Measurements from ENCODE around the gene GPR31.

The GPR31 gene

DNA sequence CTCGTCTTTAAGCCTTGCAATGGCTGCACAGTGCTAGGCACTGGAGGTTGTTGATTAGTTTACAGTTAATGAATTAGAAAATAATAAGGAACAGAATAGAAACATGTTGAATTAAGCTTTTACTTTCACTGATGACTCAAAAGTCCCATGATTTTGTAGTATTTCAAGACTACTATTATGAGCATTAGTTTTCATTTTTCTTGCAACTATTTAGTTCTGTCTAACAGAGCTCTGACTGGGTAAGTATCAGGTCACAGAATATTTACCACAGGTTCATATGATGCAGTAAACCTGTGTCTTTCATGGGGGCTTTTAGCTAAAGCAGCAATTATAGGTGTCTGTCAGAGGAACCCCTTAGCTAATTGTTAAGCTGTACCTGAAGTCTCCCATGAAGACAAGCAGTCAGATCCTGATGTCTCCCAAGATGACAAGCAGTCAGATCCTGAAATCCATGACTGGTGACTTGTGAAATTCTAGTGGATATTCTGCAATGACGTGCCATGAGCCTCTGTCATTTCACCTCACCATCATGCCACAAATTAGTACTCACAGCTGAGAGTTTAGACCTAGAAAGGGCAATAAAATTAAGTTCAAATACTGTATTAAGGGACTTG lies 8.2 kb upstream of the GPR31 start:
- peak in 1 of 2 donors; percentile 67 for ATAC-seq

DNA sequence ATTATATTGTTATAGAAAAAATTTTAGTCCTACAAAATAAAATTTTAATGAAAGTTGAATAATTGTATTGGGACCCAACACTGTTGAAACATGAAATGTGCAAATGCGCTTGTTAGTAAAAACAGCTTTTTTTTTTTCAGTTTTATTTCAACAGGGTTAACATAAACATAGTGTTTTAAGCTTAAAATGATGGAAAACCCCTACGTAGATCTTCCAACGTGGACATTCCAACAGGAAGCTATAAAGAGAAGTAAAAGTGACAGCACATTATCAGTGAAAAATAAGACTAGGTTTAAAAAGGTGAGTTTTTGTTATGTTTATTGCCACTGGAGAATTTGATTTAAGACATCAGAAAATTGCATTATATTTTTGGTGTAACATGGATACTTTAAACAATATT lies 6.5 kb upstream of the GPR31 start:
- no peak for ATAC-seq

DNA sequence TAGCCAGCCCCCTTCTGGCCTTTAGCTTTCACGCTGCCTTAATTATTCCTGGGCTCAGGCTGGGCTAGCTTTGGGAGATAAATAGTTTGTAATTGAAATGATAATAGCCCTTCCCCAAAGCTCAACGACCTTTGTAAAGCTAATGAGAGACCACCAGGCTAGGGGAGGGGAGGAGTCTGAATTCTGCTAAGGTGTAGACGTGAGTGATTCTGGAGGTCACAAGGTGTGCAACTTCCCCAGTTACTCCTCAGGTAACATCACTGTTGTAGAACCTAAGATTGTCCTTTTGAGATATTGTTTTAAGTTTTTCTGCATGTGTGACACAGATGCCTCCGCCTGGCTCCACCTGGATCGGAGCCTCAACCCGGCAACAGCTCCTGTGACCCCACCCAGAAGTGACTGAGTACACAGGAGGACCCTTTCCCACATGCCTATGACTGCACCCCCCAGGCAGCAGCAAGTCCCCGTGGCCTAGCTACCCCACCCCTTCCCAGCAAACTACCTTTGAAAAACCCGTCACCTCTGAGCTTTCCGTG lies 5.8 kb upstream of the GPR31 start:
- no peak for ATAC-seq

DNA sequence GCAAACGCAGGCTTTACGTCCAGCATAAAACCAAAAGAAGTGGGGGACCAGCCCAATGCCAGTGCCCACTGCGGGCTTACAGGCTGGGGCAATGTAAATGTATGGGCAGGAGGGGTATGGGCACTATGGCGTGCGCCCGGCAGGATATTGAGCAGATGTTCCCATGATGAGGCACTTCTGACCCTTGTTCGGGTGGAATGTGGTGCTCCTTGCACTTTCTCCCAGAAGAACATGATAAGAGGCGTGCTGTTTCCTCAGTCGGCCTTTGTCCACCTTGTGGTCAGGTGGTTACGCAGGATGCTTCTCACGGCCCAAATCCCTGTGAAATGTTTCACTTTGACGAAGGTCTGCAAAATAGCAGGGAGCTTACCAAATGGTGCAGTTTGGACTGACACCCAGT lies 4.8 kb upstream of the GPR31 start:
- no peak for ATAC-seq

GRCh38 chr6:167161851-167162467 lies 4.2 kb upstream of the GPR31 start:
- no peak for ATAC-seq

DNA sequence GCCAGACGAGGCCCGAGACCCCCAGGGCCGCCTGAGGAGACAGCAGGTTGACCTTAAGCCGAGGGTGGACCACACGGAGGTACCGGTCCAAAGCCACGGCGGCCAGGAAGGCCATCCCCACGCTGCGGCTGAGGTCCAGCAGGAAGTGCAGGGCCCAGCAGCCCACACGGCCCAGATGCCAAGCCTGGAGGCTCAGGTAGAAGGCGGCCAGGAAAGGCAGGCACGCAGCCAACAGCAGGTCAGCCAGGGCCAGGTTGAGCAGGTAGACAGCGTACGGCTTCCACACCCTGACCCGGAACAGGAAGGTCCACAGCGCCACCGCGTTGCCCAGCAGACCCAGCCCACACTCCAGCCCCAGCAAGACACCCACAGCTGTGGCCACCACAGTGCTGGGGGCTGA lies 366 bp downstream of the GPR31 start:
- ATAC-seq, result no peak

GRCh38 chr6:167154895-167155294 lies 2.9 kb downstream of the GPR31 start:
- ATAC-seq, result no peak

DNA sequence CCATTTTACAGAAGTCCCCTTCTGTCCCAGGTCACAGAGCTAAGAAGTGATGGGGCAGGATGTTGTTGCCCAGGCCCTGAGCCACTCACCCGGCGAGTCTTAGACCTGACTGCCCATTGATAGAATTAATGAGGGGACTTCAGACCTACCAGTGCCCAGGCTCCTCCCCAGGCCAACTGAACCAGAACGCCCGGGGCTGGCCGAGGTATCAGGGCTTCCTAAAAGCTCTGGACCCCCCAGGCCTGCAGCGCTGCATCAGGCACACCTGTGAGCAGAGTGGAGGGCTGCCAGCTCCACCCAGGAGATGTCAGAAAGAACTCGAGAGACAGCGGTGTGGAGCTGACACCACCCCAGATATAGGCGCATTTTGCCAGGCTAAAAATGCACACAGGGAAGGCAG lies 3.5 kb downstream of the GPR31 start:
- no peak for ATAC-seq

DNA sequence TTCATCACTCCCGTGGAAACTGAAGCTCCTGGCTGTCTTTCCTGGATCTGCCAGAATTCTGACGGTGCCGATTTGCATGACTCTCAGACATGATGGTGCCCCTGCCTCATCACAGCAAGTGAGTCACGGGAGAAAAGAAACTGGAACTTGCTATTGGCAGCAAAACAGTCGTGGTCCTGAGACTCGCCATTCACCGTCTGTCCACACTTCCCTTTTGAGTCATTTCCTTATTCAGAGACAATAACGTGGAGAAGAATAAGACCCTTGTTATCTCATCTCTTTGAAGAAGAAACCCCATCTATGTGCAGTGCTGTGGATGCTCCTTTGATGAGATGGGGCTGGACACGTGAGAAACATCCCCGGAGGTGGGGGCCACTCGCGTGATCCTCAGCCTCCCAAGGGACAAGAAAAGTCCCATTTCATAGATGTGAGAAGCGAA lies 4.2 kb downstream of the GPR31 start:
- peak; percentile 19 to 34 for ATAC-seq

DNA sequence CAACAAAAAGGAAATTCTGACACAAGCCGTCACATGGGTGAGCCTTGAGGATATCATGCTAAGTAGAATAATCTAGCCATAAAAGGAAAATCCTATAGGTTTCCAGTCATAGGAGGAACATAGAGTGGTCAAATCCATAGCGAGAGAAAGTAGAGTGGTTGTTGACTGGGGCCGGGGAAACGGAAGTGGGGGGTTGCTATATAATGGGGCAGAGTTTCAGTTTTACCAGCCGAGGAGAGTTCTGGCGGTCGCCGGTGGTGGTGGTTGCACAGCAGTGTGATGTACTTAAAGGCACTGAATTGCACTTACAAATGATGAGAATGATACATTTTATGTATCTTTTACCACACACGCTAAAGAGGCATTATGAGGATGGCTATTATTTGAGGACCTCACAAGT lies 4.9 kb downstream of the GPR31 start:
- peak in 1 of 2 donors; percentile 11 for ATAC-seq

GRCh38 chr6:167151648-167152047 lies 6.1 kb downstream of the GPR31 start:
- no peak for ATAC-seq

GRCh38 chr6:167150941-167151549 lies 6.7 kb downstream of the GPR31 start:
- peak; percentile 73 to 80 for ATAC-seq

GRCh38 chr6:167148997-167149396 lies 8.8 kb downstream of the GPR31 start:
- no peak for ATAC-seq

- no peak for ATAC-seq
These were observed 9.8 kb downstream of the GPR31 start for GRCh38 chr6:167148021-167148420.

DNA sequence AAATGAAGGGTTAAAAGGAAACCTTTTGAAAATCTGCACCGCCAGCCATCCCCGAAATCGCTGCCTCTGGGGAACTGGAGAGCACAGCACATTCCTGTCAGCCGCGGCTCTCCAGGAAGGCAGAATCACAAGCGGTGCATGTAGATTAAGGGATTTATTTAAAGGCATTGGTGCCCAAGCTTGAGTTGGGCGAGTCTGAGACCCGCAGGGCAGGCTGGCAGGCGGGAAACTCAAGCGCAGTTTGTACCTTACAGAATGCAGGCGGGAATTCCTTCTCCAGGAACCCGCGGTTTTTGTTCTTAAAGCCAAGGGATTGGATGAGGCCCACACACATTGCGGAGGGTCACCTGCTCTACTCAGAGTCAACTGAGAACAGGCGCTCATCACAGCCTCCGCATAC lies 10.8 kb downstream of the GPR31 start:
- ATAC-seq, result no peak

DNA sequence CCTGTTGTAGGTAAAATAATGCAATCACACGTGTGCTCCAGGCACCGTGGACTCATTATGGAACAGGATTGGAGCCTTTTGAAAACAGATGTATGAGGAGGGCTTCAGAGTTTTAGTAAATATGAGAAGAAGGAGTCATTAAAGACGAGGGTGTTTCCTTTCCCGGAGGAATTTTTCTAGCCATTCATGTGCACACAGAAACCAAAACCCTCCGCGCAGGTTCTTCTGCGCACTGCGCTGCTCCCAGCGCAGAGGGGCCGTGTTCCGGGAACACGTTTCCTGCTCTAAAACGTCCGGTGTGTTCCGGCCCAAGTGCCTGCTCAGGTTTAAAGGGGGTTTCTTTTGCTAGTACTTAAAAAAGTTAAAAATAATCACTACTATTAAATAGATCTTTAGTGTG lies 11.6 kb downstream of the GPR31 start:
- no peak for ATAC-seq

DNA sequence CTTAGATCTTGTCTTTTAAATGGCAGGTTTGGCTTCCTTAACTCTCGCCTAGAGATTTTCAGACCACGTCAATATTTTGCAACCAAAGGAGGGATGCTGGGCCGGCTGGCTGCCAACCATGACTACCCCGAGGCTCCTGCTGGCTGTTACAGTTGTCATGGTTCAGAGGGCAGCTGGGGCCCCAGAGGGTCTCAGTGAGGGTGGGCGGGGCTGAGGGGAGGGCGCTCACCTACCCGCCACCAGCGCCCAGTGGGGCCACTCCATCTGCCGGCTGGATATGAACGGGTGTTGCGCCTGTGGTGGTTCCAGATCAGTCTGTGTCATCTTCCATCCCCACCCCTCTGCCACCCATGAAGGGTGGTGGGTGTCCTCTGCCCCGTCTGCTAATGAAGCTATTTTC lies 12.3 kb downstream of the GPR31 start:
- no peak for ATAC-seq

DNA sequence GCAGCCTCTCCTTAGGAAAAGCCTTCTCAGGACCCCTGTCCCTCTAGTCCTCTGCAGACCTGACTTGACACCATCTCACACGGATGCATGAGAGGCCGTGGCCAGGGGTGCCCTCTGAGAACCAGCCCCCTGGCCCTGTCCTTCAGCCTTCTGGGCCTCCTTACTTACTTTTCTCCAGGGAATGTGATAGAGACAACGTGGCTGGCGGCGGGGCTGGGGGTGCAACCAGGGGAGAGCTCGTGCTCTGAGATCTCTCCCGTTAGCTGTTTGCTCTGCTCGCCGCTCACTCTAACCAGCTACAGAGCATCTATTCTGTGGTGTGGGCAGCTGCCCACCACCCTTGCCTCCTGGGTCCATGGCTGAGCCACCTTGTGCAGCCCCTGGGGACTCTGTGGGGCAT lies 14.7 kb downstream of the GPR31 start:
- no peak for ATAC-seq

GRCh38 chr6:167142433-167142761 lies 15.4 kb downstream of the GPR31 start:
- no peak for ATAC-seq

GRCh38 chr6:167141667-167142432 lies 15.9 kb downstream of the GPR31 start:
- peak; percentile 64 to 65 for ATAC-seq

- no peak for ATAC-seq
These were observed 16.9 kb downstream of the GPR31 start for GRCh38 chr6:167140589-167141474.

- no peak for ATAC-seq
These were observed 18.0 kb downstream of the GPR31 start for GRCh38 chr6:167139761-167140160.

DNA sequence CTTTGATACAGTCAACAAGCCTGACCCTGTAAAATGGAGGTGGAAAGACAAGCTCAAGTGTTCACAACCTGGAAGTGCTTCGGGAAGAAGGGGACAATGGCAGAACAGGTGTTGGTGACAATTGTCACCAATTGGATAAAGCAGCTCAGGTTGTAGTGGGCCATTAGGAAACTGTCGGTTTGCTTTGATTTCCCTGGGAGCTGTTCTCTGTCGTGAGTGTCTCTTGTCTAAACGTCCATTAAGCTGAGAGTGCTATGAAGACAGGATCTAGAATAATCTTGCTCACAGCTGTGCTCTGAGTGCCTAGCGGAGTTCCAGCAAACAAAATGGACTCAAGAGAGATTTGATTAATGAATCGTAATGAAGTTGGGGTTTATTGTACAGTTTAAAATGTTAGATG lies 19.9 kb downstream of the GPR31 start:
- no peak for ATAC-seq

Data from activated CD4-positive, CD25-positive, alpha-beta regulatory T cell treated with anti-CD3 and anti-CD28 coated beads, Interleukin-2, amount 50 U/mL, for 24 hours (primary cell).